MCF 10A (cell line): Measurements from ENCODE around the gene PDC. TPM values are rescaled to one million over a fixed set of nuclear protein-coding genes. Genes with fewer than 3 reads are reported as not detected.
"Not testable (repeated sequence)": the region's sequence is repeated elsewhere in the genome, so short reads cannot be mapped to it uniquely, and the experiment has no call there.

Experiments used
- BruUV-seq: library from RNA; stranded (reverse); fragments of 400-500 nt; replicated peaks from 2 replicates; lab custom pipeline; 2021; lab: Mats Ljungman, UMichigan
- CTCF ChIA-PET: fragments of 300-600 bp; sonication (Branson Sonifier 250); formaldehyde crosslinking; extraction: SDS; loops from one replicate; lab custom pipeline; 2021; ENCODE audit warnings: antibody characterized with exemption, inconsistent platforms; lab: Yijun Ruan, JAX
- POLR2A ChIA-PET: fragments of 300-600, 350-650 bp; sonication (Branson Sonifier 250); formaldehyde crosslinking; extraction: SDS; loops from one replicate; lab custom pipeline; 2020; ENCODE audit warnings: antibody characterized with exemption, inconsistent platforms; lab: Yijun Ruan, JAX
- DNase-seq: peaks from one replicate; pipeline ENCODE4 v3.0.0-alpha.2; 2018; ENCODE audit not compliant: unreplicated experiment
- H3K27ac Mint-ChIP-seq: one replicate; pipeline ENCODE4 v1.8.0; 2022; ENCODE audit warnings: mild to moderate bottlenecking, low read depth, mixed read lengths; ENCODE audit not compliant: unreplicated experiment
- H3K27me3 Mint-ChIP-seq: one replicate; pipeline ENCODE4 v1.8.0; 2022; ENCODE audit warnings: mixed read lengths; ENCODE audit not compliant: insufficient read depth, unreplicated experiment
- H3K36me3 Mint-ChIP-seq: one replicate; pipeline ENCODE4 v1.8.0; 2022; ENCODE audit warnings: mild to moderate bottlenecking, moderate library complexity, mixed read lengths; ENCODE audit not compliant: insufficient read depth, unreplicated experiment
- H3K4me1 Mint-ChIP-seq: one replicate; pipeline ENCODE4 v1.8.0; 2022; ENCODE audit warnings: mixed read lengths; ENCODE audit not compliant: insufficient read depth, unreplicated experiment
- H3K4me3 Mint-ChIP-seq: one replicate; pipeline ENCODE4 v1.8.0; 2022; ENCODE audit warnings: mild to moderate bottlenecking, moderate library complexity, mixed read lengths; ENCODE audit not compliant: unreplicated experiment
- H3K9me3 Mint-ChIP-seq: one replicate; pipeline ENCODE4 v1.8.0; 2022; ENCODE audit warnings: mixed read lengths; ENCODE audit not compliant: unreplicated experiment
- intact Hi-C: fragments of 100-400 bp; cut with micrococcal nuclease; formaldehyde crosslinking; loops from 2 replicates; pipeline ENCODE4 v1.14.1; 2022
- total RNA-seq: library from RNA; stranded (reverse); gene quantifications from 2 replicates; pipeline ENCODE4 v1.2.3, GENCODE V29; 2022
- TF ChIP-seq, protein P1 (sequence below): fragments of 200-600 bp; IDR thresholded peaks from one replicate; pipeline ENCODE4 v1.8.0; 2022; ENCODE audit warnings: antibody characterized with exemption, mild to moderate bottlenecking; ENCODE audit not compliant: unreplicated experiment

PDC gene
- total RNA-seq, 1 experiment from 2014 or later, result not detected

DNA sequence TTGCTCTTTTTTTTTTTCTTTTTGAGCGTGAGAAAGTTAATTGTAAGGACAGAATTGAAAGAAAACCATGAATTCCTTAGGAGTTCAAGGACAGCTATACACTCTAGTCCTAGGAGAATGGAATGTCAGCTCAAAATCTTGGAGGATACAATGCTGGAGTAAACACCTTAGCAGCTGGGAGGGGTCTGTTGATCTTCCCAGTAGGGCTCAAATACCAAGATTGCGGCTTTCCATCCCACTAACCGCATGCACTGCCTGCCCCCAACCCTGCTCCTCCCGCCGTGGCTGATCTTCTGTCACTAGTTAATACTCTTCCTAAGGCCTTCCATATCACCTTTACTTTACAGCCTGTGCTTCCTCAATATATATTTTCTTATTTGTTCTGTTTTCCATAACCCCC is 2.6 kb upstream of the PDC start:
- peaks cover 7% of the 10 kb centered on the region for H3K36me3 Mint-ChIP-seq
- H3K27ac Mint-ChIP-seq, result no peak overlapping the region
- no peaks in the 10 kb centered on the region for H3K9me3 Mint-ChIP-seq
- BruUV-seq, result no TSS peak
- H3K27me3 Mint-ChIP-seq, result no peaks in the 10 kb centered on the region
- POLR2A ChIA-PET, result interaction anchor here (1.3 kb wide), 1 partner anchor 13 kb away, joined by 5 read pairs; no protein-coding TSS in a partner anchor
- CTCF ChIA-PET, result no interaction called here
- TF ChIP-seq, protein P1, sequence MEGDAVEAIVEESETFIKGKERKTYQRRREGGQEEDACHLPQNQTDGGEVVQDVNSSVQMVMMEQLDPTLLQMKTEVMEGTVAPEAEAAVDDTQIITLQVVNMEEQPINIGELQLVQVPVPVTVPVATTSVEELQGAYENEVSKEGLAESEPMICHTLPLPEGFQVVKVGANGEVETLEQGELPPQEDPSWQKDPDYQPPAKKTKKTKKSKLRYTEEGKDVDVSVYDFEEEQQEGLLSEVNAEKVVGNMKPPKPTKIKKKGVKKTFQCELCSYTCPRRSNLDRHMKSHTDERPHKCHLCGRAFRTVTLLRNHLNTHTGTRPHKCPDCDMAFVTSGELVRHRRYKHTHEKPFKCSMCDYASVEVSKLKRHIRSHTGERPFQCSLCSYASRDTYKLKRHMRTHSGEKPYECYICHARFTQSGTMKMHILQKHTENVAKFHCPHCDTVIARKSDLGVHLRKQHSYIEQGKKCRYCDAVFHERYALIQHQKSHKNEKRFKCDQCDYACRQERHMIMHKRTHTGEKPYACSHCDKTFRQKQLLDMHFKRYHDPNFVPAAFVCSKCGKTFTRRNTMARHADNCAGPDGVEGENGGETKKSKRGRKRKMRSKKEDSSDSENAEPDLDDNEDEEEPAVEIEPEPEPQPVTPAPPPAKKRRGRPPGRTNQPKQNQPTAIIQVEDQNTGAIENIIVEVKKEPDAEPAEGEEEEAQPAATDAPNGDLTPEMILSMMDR, result no peak
- DNase-seq, result no peak
- no peak overlapping the region for H3K4me3 Mint-ChIP-seq
- intact Hi-C loops, result no loop called here
- H3K4me1 Mint-ChIP-seq, result no peaks in the 10 kb centered on the region

DNA sequence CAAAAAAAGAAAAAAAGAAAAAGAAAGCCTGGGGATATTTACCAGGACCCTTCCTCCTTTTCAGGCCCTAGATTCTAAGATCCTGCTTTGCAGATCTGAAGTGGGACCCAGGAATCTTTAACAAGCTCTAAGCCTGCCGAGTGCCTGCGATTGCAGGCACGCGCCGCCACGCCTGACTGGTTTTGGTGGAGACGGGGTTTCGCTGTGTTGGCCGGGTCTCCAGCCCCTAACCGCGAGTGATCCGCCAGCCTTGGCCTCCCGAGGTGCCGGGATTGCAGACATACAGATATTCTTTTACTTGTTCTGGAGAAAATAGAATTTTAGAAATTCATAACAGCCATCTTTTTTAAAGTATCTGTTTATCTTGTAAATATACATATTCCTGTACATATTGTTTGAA is 1.8 kb downstream of the PDC start:
- H3K27me3 Mint-ChIP-seq, H3K27ac Mint-ChIP-seq, BruUV-seq, H3K9me3 Mint-ChIP-seq, H3K36me3 Mint-ChIP-seq, POLR2A ChIA-PET, DNase-seq, CTCF ChIA-PET, H3K4me1 Mint-ChIP-seq, intact Hi-C loops, H3K4me3 Mint-ChIP-seq: not testable (repeated sequence)

DNA sequence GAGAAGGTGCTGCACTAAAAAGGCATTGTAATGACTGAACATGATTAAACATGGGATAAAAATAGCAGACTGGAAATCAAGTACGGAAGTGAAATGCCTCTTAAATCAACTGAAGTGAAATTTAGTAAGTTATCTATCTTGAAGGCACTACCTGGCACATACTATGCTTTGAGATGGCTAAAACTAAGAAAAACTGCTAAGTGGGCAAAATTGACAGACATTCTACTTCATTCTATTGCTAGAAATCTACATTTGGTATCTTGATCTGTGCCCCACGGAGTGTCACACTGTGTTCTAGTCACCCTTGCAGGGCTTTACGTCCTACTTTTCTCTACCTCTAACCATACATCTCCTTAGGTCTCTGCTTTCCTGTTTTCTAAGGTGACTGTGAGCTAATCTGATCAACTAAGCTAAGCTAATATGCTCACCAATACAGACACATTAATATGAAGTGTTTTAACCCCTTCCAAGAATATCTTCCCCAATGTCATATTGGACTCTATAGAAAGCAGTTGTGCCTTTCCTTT is 4.1 kb downstream of the PDC start:
- CTCF ChIA-PET, result interaction anchor here (0.7 kb wide), 1 partner anchor 131 kb away, joined by 3 read pairs; no protein-coding TSS in a partner anchor
- Mint-ChIP-seq H3K27ac (no peak overlapping the region), H3K4me3 (no peak overlapping the region), H3K4me1 (no peaks in the 10 kb centered on the region), H3K9me3 (no peaks in the 10 kb centered on the region), H3K27me3 (no peaks in the 10 kb centered on the region), H3K36me3 (no peaks in the 10 kb centered on the region)
- POLR2A ChIA-PET, result no interaction called here
- TF ChIP-seq, protein P1, result no peak
- no TSS peak for BruUV-seq
- DNase-seq, result no peak
- intact Hi-C loops, result no loop called here

DNA sequence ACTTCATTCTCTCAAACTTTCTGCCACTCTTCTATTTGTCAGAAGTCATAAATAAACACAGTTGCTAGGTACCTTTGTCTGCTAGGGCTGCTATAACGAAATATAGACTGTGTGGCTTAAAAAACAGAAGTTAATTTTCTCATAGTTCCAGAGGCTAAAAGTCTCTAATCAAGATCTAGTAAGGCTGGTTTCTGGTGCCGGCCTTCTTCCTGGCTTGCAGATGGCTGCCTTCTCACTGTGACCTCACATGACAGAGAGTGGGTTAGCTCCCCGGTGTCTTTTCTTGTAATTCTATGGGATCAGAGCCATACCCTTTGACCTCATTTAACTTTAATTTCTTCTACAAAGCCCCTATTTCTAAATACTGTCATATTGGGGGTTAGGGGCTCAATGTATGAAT is 5.9 kb downstream of the PDC start:
- ChIA-PET POLR2A (no interaction called here), CTCF (interaction anchor here (0.7 kb wide), 1 partner anchor 481 kb away, joined by 3 read pairs; no protein-coding TSS in a partner anchor)
- BruUV-seq, result no TSS peak
- intact Hi-C loops, result no loop called here
- TF ChIP-seq, protein P1, result no peak
- no peak overlapping the region for H3K27ac Mint-ChIP-seq
- no peak overlapping the region for H3K4me3 Mint-ChIP-seq
- H3K27me3 Mint-ChIP-seq, result no peaks in the 10 kb centered on the region
- no peak for DNase-seq
- no peaks in the 10 kb centered on the region for H3K4me1 Mint-ChIP-seq
- no peaks in the 10 kb centered on the region for H3K36me3 Mint-ChIP-seq
- no peaks in the 10 kb centered on the region for H3K9me3 Mint-ChIP-seq
